GM19372 (cell line): ENCODE data around the gene COL5A1.

ENCODE experiments used
- ATAC-seq: cut with Tn5 transposase; IDR thresholded peaks from one replicate; pipeline ENCODE4 v1.9.1; 2021; ENCODE audit warnings: mild to moderate bottlenecking, low read depth, moderate library complexity; ENCODE audit not compliant: unreplicated experiment

Gene COL5A1

DNA sequence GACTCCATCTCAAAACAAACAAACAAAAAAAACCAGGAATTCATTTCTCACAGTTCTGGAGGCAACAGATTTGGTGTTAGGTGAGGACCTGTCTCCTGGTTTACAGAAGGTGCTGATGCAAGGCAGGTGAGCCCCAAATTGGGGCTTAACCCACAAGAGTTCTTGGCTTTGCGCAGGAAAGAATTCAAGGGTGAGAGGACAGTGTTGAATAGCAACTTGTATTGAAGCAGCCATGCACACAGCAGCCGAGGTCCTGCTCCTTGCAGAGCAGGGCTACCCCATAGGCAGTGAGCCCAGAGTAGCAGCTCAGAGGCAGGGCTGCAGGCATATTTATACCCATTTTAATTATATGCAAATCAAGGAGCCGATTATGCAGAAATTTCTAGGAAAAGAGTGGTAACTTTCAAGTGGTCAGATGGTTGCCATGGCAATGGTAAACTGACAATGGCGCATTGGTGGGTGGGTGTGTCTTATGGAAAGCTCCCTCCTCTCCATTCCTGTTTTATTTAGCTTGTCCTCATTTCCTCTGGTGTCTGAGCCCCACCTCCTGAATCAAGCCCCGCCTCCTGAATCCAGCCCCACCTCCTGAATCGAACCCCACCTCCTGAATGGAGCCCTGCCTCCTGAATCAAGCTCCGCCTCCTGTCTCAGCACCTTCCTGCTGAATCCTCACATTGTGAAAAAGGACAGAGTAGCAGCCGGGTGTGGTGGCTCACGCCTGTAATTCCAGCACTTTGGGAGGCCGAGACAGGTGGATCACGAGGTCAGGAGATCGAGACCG lies 34.5 kb upstream of the COL5A1 start:
- no peak for ATAC-seq

GRCh38 chr9:134607971-134608370 lies 33.6 kb upstream of the COL5A1 start:
- no peak for ATAC-seq

- ATAC-seq = no peak
Observed at GRCh38 chr9:134611046-134611445, 30.6 kb upstream of the COL5A1 start.

GRCh38 chr9:134612309-134612708 lies 29.3 kb upstream of the COL5A1 start:
- no peak for ATAC-seq

- no peak for ATAC-seq
Observed at GRCh38 chr9:134612715-134613114, 28.9 kb upstream of the COL5A1 start.

DNA sequence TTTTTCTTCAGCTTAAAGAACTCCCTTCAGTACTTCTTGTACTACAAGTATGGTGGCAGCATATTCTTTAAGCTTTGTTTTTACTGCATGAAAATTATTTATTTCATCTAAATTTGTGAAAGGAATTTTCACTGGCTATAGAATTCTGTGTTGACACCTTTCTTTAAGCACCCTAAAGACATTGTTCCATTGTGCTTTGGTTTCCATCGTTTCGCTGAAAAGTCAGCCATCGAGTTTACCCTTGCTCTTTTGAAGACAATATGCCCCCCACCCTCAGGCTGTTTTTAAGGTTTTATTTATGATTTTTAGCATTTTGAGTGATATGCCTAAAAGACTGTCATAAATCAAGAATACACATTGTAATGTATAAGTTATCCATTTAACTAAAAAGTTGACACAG lies 27.3 kb upstream of the COL5A1 start:
- no peak for ATAC-seq

DNA sequence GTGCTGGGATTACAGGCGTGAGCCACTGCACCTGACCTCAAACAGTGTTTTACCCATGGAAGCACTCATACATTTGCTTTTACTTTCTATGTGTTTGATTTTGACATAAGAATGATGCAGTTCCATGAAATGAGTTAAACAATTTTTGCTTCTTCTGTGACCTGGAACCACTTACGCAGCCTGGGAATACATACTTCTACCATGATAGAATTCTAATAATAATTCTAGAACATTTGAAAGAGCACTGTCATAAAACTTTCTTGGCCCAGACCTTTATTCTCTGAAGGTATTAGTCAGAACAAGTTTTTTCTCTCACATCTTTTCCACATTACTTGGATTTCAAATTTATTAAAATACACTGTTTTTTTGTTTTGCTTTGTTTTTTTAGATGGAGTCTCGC lies 25.3 kb upstream of the COL5A1 start:
- no peak for ATAC-seq

GRCh38 chr9:134617246-134617645 lies 24.4 kb upstream of the COL5A1 start:
- no peak for ATAC-seq

- ATAC-seq = no peak
Observed at GRCh38 chr9:134617836-134618162, 23.8 kb upstream of the COL5A1 start.

GRCh38 chr9:134618163-134618832 lies 23.3 kb upstream of the COL5A1 start:
- ATAC-seq = no peak

GRCh38 chr9:134618833-134619447 lies 22.7 kb upstream of the COL5A1 start:
- no peak for ATAC-seq

DNA sequence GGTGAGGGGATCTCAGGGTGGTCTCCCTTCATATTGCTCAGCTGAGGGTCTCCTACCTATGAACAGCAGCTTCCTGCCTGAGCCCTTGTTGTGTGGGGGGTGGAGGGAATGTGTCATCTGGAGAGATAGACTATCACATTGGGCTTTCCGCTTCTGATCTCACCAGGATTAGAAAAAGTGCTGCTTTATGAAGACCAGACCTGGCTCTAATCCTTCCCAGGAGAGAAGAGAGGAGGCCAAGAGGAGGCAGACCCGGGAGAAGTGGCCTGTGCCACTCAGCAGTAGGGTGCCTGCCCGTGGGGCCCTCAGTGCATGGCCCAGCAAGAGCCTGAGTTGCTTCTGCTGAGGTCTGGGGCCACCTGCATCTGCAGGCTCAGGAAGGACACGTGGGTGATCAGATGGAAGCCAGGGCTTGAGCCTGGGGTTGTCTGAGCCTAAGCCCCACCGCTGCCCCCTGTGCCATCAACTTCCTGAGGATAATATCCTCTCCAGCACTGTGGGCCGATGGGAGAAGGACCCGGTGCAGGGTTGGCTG lies 22.1 kb upstream of the COL5A1 start:
- no peak for ATAC-seq

- no peak for ATAC-seq
Observed at GRCh38 chr9:134619983-134620661, 21.5 kb upstream of the COL5A1 start.

DNA sequence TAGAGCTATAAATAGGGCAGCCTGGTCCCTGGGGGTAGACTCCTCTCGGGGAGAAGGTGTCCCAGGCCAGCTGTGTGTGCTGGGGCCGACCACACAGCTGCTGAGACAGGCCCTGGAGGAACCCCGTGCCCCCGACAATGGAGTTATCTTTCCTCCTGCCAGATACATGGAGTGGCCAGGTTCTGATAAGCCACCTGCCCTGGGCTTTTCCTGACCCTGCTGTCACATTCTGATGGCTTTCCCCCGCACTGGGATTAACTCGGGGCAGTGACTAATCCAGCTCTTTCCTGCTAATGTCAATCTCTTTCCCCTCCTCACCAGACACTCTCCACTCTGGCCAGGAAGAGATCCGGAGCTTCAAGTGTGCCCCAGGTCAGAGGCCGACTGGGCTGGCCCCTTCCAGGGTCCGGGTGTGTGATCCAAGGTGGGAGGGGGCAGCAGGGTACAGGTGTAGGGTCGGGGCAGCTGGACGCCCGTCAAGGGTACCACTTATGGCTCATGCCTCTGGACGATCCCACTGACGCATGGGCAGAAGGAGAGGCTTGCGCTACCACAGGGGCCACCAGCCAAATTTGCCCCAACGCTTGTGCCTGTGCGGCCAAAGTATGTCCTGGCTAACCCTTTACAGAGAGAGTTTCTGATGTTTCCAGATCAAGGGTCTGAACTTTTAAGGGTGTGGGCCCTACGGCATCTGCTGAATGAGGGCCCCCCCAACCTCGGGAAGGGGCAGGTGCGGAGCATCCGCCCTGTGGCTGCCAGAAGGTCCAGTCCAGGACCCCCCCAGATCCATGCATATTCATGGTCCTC lies 20.6 kb upstream of the COL5A1 start:
- no peak for ATAC-seq

DNA sequence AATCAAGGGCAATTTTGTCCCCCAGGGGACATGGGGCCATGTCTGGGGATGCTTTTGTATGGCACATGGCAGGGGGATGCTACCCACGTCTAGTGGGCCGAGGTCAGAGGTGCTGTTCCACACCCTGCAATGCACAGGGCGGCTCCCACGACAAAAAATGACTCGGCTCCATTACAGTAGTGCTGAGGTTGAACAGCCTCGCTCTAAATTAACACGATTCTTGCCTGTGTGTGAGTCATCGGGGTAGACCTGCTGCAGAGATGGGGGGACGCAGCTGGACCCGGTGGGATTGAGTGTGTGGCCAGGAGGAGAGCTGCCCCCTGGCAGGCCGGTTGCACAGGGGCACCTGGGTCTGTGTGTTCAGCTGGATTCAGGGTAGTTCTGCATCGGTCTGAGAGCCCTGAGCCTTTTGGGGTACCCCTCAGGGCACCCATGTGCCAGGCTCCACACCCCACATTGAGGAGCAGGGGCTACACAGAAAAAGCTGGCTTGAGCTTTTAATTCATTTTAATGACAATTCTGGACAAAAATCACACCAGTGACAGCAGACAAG lies 20.0 kb upstream of the COL5A1 start:
- ATAC-seq = no peak

DNA sequence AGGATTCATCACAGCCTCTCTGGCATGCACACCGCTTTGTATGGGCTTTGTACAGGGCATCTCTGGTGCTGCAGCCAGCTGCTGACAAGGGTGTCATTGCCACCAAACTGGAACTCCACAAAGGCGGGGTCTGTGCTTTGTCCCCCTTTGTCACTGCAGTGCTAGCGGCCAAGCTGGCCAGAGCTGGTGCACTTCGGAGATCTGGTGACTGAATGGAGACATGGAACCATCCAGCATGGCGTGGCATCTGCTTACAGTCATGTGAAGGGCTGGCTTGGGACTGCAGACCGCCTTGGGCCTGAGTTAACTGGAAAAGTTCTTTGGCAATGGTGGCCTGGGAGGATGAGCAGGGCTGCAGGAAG lies 18.7 kb upstream of the COL5A1 start:
- ATAC-seq = no peak

DNA sequence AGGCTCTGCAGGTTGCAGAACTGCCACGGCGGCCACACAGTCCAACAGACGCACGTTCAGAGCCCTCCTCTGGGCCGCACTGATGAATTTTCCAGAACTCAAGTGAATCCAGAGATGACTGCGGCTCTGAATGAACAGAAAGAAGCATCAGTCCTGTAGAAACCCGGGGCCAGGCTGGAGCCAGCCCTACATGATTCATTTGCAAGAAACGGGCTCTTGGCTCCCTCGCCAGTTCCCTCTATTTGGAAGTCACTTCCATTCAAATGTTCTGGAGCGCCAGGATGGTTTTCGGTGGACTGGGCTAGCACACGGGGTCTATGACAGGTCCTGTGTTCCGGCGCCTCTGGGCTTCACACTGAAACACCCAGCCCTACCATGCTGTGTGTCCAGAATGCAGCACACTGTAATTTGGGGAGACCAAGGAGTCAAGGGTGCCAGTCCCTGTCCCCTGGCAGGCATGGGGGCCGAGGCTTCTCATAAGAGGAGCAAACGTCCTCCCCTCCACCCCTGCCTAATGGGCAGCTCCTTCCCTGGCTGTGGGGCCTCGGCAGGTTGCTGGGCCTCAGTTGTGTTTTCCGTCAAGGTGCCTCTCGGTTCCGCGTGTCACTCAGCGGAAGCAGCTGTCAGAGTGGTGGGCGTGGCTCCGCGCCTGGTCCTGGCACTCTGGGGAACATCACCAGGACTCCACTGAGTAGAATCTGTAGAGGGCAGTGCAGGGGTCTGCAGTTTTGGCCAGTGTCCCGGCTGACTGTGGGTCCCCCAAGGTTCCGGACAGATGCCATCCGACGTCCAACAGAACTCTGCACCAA lies 18.1 kb upstream of the COL5A1 start:
- ATAC-seq = no peak

GRCh38 chr9:134624137-134624591 lies 17.4 kb upstream of the COL5A1 start:
- ATAC-seq = no peak

- ATAC-seq = no peak
Observed at GRCh38 chr9:134624621-134625181, 16.9 kb upstream of the COL5A1 start.
